GM18517 (cell line): ENCODE data around the gene TRIM28.

Source experiments
- ATAC-seq: cut with Tn5 transposase; IDR thresholded peaks from one replicate; pipeline ENCODE4 v1.9.1; 2021; ENCODE audit warnings: mild to moderate bottlenecking, moderate library complexity; ENCODE audit not compliant: unreplicated experiment

The TRIM28 gene

DNA sequence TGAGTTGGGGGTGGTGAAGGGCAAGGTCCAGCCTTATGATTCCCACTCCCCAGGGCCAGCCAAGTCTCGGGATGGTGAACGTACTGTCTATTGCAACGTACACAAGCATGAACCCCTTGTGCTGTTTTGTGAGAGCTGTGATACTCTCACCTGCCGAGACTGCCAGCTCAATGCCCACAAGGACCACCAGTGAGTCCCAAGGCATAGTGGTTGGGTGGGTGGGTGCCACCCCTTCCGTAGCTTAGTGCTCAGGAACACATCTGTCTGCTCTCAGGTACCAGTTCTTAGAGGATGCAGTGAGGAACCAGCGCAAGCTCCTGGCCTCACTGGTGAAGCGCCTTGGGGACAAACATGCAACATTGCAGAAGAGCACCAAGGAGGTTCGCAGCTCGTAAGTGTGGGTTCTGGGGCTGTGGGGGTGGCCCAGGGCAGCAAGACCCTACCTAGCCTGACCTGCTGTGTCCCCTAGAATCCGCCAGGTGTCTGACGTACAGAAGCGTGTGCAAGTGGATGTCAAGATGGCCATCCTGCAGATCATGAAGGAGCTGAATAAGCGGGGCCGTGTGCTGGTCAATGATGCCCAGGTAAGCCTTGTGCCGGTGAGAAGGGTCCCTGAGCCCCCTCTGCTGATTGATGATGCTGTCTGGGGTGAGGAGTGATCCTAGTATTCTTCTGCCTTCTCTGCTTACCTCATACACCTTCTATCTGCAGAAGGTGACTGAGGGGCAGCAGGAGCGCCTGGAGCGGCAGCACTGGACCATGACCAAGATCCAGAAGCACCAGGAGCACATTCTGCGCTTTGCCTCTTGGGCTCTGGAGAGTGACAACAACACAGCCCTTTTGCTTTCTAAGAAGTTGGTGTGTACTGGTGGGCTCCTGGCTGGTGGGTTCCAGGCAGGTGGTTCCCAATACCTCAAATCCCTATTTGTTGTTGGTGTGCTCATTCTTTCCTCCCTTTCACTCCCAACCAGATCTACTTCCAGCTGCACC is 3.8 kb downstream of the TRIM28 start:
- no peak for ATAC-seq

DNA sequence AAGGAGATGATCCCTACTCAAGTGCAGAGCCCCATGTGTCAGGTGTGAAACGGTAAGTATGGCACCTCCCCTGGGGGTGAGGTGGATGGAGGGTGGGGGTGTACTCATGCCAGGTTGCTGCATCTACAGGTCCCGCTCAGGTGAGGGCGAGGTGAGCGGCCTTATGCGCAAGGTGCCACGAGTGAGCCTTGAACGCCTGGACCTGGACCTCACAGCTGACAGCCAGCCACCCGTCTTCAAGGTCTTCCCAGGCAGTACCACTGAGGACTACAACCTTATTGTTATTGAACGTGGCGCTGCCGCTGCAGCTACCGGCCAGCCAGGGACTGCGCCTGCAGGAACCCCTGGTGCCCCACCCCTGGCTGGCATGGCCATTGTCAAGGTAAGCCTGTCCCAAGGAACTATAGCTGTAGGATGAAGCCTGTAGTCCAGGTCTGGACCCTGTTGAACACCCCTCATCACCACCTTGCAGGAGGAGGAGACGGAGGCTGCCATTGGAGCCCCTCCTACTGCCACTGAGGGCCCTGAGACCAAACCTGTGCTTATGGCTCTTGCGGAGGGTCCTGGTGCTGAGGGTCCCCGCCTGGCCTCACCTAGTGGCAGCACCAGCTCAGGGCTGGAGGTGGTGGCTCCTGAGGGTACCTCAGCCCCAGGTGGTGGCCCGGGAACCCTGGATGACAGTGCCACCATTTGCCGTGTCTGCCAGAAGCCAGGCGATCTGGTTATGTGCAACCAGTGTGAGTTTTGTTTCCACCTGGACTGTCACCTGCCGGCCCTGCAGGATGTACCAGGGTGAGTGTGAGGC is 5.2 kb downstream of the TRIM28 start:
- ATAC-seq, result no peak

DNA sequence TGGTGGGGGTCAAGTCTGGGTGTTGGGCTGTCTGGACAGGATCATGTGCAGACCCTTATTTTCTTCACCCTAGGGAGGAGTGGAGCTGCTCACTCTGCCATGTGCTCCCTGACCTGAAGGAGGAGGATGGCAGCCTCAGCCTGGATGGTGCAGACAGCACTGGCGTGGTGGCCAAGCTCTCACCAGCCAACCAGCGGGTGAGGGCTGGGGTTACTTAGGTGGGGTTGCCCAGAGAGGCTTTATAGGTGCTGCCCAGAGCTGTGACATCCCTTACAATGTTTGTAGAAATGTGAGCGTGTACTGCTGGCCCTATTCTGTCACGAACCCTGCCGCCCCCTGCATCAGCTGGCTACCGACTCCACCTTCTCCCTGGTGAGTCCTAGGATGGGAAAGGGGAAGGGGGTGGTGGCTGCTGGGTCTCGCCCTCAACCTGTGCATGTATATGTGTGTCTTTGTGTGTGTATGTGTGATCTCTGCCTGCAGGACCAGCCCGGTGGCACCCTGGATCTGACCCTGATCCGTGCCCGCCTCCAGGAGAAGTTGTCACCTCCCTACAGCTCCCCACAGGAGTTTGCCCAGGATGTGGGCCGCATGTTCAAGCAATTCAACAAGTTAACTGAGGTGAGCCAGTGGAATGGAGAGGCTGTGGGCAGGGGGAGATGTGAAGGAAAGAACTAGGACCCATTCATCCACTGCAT is 5.9 kb downstream of the TRIM28 start:
- ATAC-seq, result no peak

DNA sequence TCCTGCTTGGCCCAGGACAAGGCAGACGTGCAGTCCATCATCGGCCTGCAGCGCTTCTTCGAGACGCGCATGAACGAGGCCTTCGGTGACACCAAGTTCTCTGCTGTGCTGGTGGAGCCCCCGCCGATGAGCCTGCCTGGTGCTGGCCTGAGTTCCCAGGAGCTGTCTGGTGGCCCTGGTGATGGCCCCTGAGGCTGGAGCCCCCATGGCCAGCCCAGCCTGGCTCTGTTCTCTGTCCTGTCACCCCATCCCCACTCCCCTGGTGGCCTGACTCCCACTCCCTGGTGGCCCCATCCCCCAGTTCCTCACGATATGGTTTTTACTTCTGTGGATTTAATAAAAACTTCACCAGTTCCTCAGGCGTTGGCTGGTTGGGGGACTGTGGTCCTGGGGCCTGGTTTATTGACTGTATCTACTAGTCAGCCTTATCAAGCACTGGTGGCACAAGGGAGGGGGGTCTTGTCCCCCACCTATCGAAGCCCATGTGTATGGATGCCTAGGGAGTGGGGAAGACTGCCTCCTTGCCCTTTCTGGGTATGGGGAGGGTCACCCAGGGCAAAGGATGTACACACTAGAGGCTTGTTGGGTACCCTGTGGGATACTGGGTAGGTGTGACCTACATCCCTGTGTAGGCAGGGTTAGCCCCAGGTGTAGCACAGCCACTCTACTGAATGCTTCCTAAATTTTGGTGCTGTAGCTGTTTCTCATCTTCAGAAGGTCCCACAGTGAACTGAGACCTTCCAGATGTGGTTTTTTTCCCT is 6.7 kb downstream of the TRIM28 start:
- ATAC-seq, result no peak

GRCh38 chr19:58551123-58551497 is 7.2 kb downstream of the TRIM28 start:
- ATAC-seq, result no peak

DNA sequence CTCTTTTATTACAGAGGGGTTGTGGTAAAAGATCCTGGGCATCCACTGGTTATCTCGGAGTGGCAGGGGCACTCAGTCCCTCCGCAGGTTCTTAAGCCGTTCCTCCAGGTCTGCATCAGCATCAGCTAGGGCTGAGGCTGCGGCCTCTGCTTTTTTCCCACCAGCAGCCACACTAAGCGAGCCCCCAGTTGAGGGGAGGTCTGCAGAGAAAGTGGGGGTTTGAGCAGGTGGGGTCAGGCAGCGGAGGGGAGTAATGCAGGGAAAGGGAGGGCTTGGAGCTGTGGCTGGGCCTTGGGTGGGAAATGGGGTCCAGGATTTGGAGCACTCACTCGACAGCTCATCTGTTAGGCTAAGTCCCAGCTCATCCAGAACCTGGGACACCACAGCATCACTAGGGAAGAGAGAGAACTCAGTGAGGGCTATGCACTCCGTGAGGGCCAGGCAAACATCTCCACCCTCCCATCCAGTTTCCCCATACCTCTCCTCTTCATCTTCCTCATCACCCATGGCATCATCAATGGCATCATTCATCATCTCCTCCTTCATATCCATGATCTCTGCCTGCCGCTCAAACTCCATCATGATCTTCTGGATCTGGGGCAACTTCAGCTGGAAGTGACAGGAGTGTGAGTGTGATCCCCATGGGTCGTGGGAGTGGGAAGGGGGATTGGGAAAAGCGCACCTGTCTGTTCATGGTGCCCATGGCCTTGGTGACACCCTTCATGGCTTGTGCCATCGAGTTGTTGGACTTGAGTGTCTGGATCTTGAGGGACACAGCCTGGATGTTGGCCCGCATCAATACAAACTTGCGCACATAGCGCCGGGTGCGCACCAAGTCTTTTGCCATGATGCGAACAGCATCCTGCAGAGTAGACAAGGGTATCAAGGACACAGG is 8.0 kb downstream of the TRIM28 start:
- no peak for ATAC-seq

- ATAC-seq, result no peak
These were observed 8.8 kb downstream of the TRIM28 start for GRCh38 chr19:58552655-58553054.

DNA sequence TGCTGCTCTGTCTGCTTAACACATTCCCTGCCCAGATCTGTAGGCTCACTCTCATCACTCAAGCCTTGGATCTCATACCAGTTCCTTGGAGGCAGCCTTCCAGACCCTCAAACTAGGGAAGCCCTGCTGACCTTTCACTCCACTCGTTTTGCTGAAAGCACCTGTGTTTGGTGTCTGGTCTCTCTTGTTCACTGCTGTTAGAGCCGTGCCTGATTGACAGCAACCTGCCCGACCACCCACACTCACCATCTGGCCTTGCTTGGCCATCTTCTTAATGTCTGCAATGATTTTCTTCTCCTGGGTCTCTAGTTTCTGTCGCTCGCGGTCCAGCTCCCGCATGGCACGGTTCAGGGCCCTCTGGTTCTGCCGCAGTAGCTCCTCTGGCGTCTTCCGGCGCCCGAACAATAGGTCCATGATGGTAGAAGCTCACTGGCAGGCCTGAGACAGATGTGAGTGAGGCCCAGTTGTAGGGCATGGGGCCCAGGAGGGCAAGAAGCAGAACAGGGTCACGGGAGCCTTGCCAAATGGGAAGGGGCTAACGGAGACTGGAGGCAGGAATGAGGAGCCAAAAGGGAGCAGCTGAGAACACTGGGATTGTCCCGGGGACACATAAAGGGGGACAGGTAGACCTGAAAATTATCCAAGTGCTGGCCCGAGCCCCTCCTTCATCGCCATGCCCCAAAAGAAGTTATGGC is 10.1 kb downstream of the TRIM28 start:
- ATAC-seq, result no peak

DNA sequence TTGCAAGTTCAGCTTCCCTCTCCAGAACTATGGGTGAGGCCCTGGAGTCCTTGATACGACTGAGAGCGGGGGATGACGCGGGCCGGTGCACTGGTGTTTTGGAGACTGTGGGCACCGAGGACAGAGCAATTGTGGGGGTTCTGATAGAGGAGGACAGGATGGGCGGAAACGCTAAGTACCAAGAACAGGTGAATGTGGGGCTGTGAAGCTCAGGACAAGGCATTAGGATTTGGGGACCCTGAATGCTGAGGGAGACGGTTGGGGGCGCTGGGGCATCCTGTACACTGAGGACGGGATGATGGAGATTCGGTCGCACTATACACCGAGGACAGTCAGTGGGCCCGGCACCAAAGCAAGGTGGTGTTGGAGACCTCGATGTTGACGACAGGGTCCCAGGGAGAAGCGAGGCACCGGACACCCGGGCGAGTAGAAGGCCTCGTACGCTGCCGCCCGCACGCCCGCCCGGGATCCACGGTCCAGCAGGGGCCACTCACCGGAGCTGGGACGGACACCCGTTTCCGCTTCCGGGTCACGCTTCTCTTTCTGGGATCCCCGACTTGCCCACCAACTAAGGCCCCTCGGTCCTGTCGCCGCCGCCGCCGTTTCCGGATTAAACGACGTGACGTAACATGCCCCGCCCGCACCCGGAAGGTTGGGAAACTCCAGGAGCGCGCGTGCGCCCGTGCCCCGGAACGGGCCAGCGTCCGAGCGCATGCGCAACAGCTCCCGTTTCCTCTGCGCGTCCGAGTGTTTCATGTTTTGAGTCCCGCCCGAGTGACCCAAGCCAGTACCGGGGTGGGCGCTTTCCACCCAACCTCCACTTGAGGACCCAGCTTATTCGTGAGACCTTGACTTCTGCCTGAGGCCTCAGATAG is 10.9 kb downstream of the TRIM28 start, which contains the start of gene CHMP2A:
Gene CHMP2A, minus strand, starts transcription at position 612 of the 875 bp plus-strand sequence. CDS start 893 bp downstream, outside the sequence.
- no peak for ATAC-seq

DNA sequence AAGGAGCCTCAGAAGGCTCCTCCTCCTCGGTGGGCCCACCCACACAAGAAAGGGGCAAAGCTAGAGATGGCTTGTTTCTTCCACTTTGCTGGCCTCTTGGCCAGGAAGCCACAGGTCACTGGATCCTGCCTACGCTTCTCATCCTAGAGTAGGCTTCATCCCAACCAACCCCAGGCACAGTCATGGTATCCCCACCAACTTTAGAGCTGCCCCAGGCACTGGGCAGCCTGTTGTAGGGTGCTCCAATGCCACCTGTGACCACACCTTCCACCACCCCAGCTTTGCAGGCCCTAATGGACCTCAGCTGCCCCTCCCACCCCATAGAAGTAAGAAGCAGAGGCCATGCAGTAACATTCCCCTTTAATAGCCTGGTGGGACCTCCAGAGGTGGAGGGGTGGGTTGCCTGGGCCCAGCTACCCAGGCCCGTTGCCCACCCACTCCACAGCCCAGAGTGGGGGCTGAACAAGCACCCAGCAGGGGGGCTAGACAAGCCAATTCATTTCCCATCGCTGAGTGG is 11.6 kb downstream of the TRIM28 start:
- no peak for ATAC-seq

- ATAC-seq, result no peak
These were observed 12.2 kb downstream of the TRIM28 start for GRCh38 chr19:58555920-58556621.

DNA sequence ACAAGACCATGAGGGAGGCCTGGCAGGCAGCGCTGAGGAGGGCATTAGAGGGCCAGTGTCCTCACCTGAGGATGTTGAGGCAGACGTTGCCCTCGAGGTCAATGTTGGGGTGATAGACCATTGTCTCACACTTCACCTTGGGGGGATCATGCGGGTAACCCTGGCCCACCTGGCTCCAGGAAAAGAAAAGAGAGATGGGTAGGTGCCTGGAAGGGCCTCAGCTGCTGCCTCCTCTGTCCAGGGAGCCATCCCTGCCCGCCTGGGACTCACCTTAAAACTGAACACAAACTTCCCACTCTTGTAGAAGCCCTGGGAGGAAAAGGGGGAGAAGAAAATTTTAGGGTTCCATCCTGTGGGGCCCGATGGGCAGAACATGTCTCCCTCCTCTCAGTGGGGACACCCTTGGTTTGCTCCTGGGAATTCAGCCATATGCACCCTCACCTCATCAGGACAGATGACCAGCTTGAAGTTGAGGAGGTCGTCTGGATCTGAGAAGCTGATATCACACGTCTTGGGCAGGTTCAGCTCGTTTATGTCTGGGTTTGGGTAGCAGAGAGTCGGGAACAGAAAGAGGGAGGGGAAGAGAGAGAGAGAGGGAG is 12.9 kb downstream of the TRIM28 start:
- ATAC-seq, result no peak

DNA sequence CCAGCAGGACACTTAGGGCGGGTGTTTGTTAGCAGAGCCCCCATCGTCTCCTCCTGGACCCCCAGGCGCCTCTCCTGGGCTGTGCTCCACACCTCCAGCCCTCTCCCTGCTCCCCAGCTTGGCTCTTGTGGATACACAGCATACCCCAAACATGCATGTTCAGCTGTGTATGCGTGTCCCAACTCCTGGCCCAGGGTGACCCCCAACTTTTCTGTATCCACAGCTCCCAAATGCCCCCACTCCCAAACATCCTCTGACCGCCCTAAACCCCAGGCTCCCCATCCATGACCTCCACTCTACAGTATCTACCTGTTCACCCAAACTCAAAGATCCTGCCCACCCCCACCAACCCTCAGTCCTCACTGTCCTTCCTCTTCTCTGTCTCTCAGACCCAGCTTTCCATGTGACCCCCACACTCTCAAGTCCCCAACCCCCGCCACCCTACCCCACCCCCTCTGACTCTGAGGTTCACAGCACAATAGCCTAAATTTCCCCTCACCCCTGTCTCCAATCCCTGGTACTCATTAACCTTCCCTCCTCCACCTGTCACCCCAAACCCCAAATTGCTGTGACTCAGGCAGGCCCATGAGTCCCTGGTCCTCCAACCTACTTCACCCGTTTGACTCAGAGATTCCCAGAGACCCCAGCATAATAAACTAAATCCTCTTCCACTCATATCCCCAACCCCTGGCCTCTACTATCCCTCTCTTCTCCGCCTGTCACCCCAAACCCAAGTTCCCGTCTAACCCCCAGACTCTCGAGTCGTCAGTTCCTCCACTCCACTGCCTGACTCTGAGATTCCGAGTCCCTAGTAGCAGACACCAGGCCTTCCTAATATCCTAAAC is 13.6 kb downstream of the TRIM28 start:
- no peak for ATAC-seq

GRCh38 chr19:58558066-58558622 is 14.3 kb downstream of the TRIM28 start, which contains the start of gene UBE2M:
Gene UBE2M, minus strand, starts transcription at chr19:58558611. Its CDS starts 230 bp downstream, at chr19:58558381.
- ATAC-seq, result peak; percentile 2

DNA sequence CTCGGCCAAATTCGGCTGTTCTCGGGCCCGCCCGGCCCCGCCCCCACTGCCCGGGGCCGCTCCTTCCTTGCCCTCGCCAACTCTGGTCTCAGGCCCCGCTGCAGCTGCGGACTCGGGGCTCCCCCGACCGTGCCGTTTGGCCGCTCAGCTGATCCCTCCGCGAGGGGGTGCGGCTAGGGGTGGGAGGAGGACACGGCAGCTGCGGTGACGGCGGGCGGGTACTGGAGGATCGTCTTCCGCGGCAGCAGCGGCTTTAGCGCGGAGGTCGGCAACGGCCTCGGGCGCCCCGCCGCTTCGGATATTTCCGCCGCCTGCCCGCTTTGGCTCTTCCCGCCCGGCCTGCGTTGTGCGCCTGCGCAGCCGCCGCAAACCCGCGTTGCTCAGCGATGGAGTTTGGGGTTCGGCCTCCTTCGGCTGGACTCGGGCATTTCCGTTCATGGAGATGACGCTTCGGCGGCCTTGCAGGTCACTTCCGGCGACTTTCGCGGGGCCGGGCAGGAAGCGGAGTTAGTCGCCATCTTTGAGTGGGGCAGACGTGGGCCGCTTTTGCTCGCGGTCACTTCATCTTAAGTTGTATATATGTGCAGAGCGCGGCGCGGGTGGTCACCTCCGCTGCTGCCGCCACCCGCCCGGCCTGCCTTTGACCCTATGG is 14.9 kb downstream of the TRIM28 start:
- ATAC-seq, result peak; percentile 55
